Measurements from ENCODE around the gene CYGB.
A peak's percentile ranks its signal among the peaks of the same experiment; 100 is the strongest.
"Not testable (repeated sequence)": the region's sequence is repeated elsewhere in the genome, so short reads cannot be mapped to it uniquely, and the experiment has no call there.

CYGB gene

DNA sequence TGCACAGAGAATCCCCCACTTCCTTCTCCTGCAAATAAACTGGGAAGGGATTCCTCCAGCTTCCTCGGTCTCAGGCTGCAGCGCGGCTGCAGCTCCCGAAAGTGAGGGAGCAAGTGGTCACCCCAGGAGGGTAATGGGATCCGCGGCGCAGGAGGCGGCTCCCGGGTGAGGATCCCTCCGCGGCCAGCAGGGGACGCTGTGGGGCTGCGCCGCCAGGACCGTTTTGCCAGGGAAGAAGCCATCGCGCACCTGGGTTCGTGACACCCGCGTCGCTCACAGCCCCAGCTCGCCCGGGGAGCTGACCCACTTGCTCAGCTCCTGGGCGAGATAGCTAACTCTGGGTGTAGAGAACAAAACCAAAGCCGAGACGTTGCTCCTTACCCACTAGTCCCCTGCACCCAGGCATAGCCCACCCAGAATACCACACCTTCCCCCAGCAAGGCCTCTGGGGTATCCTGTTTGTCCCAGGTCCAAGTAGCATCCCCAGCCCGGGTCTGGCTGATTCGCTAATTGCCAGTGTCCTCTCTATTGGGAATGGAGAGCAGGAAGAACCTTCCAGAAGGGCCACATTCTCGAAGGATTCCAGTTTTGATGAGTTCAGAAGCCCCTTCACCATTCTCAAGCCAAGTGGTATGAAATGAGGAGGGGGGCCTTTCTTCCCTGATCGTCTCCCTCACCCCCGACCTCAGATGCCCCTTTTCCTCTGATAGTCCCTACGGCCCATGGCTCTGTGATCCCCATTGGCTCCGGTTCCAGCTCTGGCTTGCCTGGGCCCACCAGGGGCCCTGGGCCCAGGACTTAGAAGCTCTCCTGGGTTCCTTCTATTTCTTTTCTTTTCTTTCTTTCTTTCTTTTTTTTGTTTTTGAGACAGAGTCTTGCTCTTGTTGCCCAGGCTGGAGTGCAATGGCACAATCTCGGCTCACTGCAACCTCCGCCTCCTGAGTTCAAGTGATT, 14.1 kb downstream of the CYGB start:
- DNase-seq (ENCODE audit: low read depth): peak; percentile 80

DNA sequence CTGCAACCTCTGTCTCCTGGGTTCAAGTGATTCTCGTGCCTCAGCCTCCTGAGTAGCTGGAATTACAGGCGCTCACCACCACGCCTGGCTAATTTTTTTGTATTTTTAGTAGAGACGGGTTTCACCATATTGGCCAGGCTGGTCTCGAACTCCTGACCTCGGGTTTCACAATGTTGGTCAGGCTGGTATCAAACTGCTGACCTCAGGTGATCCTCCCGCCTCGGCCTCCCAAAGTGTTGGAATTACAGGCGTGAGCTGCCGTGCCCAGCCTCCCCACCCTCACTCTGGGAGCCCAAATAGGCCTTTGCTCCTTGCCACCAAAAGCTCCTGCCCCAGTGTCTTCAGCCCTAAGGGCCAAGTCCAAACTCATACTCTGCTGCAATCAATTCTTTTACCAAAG, 15.8 kb downstream of the CYGB start:
- not testable (repeated sequence) for DNase-seq (ENCODE audit: low read depth)

GRCh38 chr17:76521262-76521661, 16.2 kb downstream of the CYGB start:
- no peak for DNase-seq (ENCODE audit: low read depth)

GRCh38 chr17:76519048-76519966, 18.2 kb downstream of the CYGB start:
- no peak for DNase-seq (ENCODE audit: low read depth)

DNA sequence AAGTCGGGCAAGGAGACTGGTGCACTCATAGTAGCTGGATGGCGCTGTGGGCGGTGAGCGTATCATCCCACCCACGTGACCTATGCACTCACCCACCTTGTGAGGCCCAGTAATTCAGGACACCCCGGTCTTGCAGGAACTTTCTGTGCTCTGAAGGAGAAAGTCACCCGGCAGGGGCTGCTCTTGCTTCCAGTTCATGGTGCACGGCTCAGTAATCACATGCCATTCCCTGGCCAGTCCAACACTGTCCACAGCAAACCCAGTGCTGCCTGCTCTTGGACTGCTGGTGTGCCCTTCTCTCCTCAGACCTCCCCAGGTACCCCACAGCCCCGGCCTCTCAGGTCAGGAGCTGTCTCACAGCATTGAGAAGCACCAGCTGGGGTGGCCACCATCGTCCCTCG, 19.9 kb downstream of the CYGB start:
- DNase-seq (ENCODE audit: low read depth): no peak

GRCh38 chr17:76515274-76515949, 22.1 kb downstream of the CYGB start:
- DNase-seq (ENCODE audit: low read depth): peak; percentile 83

GRCh38 chr17:76514355-76514754, 23.2 kb downstream of the CYGB start:
- not testable (repeated sequence) for DNase-seq (ENCODE audit: low read depth)

DNA sequence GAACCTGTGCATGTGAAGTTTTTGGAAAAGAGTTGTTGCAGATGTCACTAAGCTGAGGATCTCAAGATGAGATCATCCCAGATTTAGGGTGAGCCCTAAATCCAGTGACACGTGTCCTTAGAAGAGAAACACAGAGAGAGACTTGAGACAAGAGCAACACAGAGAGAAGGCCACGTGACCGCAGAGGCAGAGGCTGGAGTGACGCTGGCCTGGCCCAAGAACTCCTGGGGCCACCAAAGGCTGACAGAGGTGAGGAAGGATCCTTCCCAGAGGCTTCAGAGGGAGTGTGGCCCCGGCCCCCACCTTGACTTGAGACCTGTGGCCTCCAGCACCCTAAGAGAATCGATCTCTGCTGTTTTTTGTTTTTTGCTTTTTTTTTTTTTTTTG, 24.2 kb downstream of the CYGB start:
- no peak for DNase-seq (ENCODE audit: low read depth)

- DNase-seq (ENCODE audit: low read depth): no peak
Observed at GRCh38 chr17:76512366-76513305, 24.9 kb downstream of the CYGB start.

GRCh38 chr17:76511668-76512365, 25.7 kb downstream of the CYGB start:
- no peak for DNase-seq (ENCODE audit: low read depth)

DNA sequence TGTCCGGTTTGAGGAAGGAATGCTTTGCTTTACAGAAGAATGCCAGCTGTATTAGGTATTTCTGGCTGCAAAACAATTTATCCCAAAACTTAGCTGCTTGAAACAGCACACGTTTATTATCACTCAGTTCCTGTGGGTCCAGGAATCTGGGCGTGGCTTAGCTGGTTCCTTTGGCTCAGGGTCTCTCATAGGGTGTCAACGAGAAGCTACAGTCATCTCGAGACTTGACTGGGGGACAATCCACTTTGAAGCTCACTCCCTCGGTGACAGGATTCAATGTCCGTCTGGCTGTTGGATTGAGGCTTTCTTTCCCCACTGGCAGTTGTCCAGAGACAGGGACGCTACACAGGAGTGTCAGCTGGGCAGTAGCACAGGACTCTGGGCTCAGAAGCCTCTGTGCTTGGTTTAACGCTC, 26.7 kb downstream of the CYGB start:
- DNase-seq (ENCODE audit: low read depth): no peak

DNA sequence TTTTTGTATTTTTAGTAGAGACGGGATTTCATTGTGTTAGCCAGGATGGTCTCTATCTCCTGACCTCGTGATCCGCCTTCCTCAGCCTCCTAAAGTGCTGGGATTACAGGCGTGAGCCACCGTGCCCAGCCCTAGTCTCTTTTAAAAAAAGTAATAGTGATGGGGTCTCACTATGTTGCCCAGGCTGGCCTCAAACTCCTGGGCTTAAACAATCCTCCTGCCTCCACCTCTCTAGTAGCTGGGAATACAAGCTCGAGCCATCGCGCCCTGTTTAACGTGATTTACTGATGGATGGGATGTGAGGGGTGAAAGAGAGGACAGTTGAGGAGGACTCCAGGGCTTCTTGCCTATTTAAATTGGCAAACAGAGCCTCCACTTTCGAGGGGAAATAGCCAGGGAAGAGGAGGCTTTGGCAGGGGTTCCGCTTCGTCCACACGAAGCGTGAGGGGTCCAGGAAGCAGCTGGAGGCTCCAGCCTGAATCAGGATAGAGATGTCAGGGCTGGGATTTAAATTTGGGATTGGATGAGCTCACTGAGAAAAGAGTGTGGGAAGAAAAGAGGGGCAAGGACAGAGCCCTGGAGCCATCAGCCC, 28.9 kb downstream of the CYGB start:
- not testable (repeated sequence) for DNase-seq (ENCODE audit: low read depth)

- DNase-seq (ENCODE audit: low read depth): peak; percentile 85
Observed at GRCh38 chr17:76506408-76507345, 30.8 kb downstream of the CYGB start.

DNA sequence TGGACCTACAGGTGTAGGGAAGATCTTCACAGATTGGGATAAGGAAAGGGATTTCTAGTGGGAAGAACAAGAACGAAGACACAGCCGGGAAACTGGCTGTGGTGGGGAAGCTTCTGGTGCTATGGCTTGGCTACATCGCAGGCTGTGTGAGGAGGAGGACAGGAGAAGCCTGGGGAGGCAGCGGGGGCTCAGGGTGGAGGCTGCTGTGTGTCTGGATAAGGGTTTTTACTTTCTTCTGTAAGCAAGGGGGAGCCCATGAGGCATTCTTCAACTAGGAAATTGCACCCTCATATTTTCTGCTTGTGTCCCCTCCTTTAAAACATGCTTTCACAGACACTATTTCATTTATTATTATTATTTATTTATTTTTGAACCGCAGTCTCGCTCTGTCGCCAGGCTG, 33.4 kb downstream of the CYGB start:
- no peak for DNase-seq (ENCODE audit: low read depth)

GRCh38 chr17:76502341-76503211, 34.9 kb downstream of the CYGB start:
- no peak for DNase-seq (ENCODE audit: low read depth)

- no peak for DNase-seq (ENCODE audit: low read depth)
Observed at GRCh38 chr17:76501827-76502307, 35.6 kb downstream of the CYGB start.

DNA sequence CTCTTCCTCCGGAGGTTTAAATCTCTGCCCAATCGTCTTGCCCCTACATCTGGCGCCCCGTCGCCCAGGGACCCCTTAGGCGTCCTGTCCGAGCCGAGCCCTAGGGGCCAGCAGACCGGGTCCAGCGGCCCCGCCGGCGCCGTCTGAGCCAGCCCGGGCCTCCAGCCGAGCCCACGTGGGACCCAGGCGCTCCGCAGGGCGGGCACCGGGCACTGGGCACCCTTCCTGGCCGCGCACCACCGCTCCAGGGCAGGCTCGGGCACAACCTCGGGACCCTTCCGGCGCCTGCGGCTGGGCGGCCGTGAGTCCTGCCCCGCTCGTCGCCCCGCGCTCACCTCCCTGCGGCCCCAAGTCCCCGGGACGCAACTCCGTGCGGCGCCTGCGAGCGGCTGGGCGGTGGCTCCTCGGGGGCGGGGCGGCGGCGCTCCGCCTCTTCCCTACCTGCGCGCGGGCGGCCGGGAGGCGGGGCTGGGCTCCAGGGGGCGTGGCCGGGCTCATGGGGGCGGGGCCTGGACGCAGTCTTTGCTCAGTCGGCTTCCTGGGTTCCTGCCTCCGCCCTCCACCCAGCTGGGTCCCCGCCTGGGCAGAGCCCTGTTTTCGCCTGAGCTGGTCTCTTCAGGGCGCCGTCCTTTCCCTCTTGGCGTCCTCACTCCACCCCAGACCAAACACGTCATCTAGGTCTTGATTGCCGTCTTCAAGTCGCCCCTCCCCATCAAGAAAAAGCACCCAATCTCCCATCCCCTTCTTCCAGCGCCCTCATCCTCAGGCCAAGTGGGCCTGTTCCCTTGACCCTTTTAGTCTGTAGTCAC, 36.3 kb downstream of the CYGB start, which contains the start of gene RHBDF2:
RHBDF2 (minus strand) TSS at position 406 of the 809 bp plus-strand sequence. CDS start 19,899 bp downstream, outside the sequence.
- peak; percentile 97 for DNase-seq (ENCODE audit: low read depth)
